Measurements from ENCODE around the gene CHAMP1.
"Not testable (repeated sequence)": the region's sequence is repeated elsewhere in the genome, so short reads cannot be mapped to it uniquely, and the experiment has no call there.

CHAMP1 gene

DNA sequence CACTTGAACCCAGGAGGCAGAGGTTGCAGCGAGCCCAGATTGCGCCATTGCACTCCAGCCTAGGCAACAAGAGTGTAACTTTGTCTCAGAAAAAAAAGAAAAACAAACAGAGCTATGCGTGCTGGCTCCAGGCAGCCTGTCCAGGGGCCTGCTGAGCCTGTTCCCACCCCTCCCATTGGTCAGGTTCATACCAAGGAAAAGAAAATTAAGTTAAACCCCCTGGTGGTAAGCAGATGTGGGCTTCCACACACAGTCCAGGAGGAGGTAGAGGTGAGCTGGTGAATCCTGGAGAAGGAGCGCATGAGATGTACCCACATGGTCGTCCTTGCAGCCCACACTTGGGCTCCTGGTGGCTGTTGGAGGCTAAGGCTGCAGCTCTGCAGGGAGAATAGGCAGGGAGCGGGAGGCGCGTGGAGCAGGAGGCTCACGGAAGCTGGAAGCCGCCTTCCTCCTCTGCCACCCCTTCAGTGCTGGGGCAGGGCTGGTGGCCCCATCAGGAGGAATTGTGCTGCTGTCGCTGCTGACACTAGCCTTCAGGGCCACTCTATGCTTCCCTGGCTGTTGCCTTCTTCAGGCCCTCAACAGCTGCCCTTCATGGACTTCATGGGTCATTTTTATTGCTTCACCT lies 10.5 kb upstream of the CHAMP1 start:
- no peak for FAIRE-seq

DNA sequence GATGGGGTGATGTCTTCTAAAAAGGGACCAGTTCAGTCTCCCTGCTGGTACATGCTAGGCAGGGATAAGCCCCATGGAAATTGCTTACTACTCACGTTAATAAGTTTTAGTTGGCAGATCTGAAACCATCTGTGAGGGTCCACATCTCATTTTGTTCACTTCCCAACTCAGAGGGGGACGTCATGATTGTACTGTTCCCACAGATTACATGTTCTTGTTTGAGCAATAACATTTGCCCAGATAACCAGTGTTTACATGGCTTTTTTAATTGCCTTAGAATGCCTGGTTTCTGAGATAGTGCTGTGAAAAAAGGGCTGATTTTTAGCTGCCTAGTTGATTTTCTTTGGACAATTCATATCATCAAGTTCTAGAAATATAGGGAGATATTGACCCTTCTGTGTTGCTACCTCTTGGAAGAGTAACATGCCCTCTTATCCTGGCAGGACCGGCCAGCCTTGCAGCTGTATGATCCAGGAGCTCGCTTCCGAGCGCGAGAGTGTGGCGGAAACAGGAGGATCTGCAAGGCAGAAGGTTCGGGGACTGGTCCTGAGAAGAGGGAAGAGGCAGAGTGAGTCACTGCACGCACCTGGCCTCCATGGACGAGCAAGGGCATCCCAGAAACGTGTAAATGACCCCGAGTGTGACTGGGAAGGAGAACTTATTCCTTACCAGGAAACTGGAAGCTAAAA lies 9.8 kb upstream of the CHAMP1 start:
- no peak for FAIRE-seq

DNA sequence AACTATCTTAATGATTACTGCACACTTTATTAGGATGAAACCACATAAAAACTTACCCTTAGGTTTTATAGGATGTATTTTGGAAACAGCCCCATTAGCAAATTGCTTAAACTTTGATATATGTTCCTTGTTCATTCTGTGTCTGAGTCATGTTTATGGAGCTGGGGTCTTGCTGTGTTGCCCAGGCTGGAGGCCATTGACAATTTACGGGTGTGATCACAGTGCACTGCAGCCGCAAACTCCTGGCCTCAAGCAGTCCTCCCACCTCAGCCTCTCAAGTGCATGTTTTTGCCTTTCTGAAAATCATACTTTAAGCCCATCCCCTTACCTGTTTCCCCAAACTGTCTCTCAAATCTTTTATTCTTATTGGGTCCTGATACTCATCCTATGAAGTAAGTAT lies 5.2 kb upstream of the CHAMP1 start:
- no peak for FAIRE-seq

DNA sequence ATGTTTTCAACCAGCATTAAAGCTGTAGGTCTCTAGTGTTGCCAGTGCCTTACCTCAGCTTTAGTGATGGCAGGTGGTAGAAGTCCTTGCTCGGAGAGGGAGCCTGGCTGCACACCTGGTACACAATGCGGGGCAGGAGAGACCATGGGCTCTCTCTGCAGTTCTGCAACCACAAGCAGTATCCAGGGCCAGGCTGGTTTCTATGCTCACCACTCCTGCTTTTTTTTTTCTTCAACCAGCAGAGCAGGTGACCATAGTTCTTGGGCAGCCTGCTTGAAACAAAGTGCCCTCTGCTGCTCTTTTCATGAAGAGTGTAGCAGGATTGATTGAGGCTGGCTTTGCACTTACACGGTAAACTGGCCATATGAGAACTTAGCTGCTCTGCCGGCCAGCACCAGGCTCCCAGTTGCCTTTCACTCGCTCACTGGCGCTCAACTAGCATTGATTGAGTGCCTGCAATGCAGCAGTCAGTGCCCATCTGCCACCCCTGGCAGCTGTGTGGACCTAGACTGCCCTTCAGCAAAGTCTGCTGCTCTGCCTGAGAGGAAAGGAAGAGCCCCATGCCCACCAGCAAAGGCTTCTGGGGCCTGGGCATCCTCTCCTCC lies 4.4 kb upstream of the CHAMP1 start:
- FAIRE-seq, result no peak

DNA sequence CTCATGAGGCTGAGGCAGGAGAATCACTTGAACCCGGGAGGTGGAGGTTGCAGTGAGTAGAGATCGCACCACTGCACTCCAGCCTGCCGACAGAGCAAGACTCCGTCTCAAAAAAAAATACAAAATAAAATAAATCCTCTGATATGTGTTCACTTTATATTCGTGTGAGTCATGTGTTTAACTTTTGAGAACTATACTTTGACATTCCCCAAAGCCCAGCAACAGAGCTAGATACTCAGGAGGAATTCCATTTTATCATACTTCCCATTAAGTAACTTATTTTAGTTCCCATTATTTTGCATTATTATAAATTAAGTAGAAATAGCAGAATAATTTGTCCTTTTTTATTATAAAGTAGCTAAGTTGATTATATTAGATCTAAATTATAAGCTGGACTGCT lies 3.3 kb upstream of the CHAMP1 start:
- FAIRE-seq, result no peak

DNA sequence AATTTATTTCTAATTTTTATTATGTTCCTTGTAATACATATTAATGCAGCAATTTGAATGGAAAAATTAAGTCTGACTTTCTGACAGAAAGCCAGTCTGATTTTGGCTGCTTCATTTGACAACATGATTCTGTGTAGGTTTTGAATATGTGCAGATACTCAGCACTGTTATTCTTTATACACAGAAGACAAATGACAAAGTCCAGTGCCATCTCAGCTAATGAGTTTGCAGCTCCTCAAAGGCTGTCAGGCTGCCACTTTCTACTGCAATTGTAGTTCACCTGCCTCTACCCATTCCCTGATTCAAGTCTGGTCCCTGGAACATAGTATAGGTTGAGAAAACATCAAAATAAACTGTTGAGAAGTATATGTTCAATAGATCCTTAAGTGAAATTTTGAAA lies 2.9 kb upstream of the CHAMP1 start:
- FAIRE-seq, result no peak

DNA sequence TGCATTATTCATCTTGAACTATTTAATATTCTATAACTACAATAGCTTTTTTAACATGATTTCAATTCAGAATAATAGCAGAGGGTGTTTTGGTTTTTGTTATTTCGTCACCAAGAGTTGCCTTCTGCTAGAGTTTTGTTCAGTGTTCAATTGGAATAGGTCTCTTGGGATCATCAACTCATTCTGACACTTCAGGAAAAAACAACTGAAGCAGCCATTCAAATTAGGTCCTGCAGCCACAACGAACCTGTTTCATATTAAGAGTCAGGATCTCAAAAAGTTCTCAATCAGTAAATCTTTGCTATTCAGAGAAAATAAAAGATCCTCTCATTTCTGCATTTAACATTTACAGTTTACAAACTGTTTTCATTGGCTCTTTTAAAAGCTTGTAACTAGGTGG lies 2.4 kb upstream of the CHAMP1 start:
- FAIRE-seq, result no peak

DNA sequence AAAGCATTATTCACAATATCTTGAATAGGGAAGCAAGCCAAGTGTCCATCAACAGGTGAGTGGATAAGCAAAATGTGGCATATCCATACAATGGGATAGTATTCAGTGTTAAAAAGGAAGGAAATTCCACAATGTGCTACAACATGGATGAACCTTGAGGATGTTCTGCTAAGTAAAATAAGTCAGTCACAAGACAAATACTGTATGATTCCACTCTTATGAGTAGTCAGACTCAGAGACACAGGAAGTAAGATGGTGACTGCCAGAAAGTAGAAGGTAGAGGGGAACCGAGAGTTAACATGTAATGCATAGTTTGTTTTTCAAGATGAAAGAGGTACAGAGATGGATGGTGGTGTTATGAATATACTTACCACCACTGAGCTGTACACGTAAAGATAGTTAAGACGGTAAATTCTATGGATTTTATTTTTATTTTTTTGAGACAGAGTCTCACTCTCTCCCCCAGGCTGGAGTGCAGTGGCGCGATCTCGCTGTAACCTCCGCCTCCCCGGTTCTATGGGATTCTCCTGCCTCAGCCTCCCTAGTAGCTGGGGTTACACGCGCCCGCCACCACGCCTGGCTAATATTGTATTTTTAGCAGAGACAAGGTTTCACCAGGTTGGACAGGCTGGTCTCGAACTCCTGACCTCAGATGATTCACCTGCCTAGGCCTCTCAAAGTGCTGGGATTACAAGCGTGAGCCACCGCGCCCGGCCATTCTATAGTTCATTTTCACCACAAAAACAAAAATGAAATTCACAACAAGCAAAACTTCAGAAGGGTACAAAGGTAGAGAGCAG lies 1.0 kb upstream of the CHAMP1 start:
- FAIRE-seq, result no peak

DNA sequence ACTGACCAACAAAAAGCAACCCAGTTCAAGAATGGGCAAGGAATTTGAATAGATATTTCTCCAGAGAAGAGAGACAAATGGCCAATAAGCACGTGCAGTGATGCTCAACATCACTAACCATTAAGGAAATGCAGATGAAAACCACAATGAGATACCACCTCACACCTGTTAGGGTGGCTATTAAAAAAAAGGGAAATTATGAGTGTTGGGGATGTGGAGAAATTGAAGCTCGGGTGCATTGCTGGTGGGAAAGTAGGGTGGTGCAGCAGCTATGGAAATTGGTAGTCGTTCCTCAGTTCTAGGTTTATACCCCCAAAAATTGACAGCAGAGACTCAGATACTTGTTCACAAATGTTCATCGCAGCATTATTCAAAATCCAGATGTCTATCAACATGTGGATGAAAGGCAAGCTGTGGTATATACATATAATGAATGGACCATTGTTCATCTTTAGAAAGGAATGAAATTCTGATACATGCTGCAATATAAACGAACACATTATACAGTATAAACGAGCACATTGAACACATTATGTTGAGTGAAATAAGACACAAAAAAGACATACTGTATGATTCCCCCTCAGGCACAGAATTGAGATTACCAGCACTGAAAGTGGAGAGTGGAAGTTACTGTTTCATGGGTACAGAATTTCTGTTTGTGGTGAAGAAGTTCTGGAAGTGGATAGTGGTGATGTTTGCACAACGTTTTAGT lies 927 bp downstream of the CHAMP1 start:
- FAIRE-seq, result no peak

DNA sequence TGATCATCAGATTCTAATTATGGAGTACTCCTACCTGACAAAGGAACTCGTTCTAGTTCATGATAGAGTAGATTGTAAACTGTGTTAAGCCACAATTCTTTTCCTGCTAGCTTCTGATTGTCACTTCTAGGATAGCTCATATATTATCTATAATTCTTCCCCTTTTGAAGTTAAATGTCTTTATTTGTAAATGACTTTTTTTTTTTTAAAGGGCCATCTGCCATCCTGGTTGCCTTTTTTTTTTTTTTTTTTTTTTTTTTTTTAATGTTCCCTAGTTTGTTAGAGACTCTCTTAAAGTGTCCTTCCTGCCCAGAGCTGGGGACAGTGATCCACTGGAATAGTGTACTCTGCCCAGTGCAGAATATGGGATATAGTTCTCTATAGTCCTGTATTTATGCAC lies 4.3 kb downstream of the CHAMP1 start:
- no peak for FAIRE-seq

DNA sequence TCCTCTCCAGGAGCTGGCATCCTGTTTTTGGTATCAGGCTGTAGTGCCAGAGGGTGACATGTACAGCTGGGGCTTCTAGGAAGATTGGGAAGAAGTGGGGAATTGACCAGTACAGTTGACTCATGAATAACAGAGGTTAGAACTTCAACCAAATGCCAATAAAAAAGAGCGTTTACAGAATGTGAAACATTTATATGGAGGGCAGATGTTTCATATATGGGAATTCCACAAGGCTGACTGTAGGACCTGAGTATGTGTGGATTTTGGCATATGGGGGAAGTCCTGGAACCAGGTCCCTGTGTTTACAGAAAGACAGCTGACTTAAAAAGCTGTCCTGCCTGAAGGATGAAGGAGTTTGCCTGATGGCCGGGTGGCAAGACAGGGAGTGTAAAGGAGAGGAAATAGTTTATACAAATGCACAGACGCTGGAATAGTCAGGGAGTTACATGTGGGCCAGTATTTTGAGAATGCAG lies 5.2 kb downstream of the CHAMP1 start:
- no peak for FAIRE-seq

DNA sequence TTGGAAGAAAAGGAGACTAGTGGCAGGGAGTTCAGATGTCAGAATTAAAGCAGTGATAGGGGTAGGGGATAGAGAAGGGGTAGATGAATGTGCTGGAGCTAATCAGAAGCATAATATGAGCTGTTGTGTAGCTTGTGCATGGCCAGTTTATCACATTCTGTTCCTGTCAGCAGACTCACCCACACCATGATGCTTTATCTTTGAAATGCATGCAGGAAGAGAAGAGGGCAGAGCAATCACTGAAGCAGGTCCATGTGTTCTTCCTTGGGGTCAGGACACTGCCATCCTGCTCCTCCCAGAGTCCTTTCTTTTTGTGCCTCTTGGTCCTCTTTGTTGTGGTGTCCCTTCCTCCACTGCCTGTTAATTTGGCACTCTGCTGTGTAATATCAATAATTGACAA lies 5.8 kb downstream of the CHAMP1 start:
- FAIRE-seq, result no peak

DNA sequence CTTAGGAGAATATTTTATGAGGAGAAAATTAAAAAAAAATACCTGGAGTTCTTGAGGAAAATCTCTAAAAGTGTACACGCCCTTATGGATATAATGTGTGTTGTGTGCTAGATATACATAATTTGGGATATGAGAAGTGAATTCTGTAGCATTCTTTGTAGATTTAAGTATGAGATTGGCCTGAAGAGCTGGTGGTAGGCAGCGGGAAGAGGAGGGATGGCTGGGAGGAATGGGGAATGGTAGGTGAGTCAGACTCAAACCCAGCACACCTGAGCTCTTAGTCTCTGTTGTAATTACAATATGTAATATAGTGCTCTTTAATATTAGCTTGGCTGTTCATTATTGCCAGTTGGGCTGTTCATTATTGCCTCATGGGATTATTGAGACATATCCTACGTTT lies 7.0 kb downstream of the CHAMP1 start:
- no peak for FAIRE-seq

DNA sequence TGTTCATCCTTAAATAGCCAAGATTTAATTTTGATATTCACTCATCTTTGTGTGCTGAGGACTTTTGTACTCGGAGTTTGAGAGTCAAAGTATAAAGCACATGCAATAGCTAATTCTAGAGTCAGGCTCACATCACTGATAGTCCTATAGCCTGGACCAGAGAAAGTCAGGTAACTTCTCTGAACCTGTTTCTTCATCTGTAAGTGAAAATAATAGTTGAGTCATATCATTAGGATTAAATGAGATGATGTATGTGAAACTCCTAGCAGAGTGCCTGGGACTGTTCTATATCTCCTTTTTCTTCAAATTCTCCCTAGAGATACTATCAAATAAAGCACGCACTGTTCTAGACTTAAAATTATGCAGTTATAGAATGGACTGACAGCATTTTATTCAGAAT lies 9.0 kb downstream of the CHAMP1 start:
- FAIRE-seq, result no peak

DNA sequence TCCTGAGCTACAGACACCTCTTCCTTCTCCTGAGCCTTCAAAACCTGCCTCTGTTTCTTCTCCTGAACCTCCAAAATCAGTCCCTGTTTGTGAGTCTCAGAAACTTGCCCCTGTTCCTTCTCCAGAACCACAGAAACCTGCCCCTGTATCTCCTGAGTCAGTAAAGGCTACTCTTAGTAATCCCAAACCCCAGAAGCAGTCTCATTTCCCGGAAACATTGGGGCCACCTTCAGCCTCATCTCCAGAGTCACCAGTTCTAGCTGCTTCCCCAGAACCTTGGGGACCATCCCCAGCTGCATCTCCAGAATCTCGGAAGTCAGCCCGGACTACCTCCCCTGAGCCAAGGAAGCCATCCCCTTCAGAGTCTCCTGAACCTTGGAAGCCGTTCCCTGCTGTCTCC lies 10.0 kb downstream of the CHAMP1 start:
- no peak for FAIRE-seq

DNA sequence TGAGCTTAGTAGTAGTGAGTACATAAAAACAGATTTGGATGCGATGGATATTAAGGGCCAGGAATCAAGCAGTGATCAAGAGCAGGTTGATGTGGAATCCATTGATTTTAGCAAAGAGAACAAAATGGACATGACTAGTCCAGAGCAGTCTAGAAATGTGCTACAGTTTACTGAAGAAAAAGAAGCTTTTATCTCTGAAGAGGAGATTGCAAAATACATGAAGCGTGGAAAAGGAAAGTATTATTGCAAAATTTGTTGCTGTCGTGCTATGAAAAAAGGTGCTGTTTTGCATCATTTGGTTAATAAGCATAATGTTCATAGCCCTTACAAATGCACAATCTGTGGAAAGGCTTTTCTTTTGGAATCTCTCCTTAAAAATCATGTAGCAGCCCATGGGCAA lies 11.4 kb downstream of the CHAMP1 start:
- FAIRE-seq, result no peak

DNA sequence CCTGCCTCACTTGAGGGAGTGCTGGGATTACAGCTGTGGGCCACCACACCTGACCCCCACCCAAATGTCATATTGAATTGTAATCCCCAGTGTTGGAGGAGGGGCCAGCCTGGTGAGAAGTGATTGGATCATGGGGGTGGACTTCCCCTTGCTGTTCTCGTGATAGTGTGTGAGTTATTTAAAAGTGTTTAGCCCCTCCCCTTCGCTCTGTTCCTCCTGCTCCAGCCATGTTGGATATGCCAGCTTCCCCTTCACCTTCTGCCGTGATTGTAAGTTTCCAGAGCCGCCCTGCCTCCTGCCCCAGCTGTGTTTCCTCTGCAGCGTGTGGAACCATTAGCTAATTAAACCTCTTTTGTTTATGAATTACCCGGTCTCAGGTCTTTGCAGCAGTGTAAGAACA lies 13.7 kb downstream of the CHAMP1 start:
- no peak for FAIRE-seq

DNA sequence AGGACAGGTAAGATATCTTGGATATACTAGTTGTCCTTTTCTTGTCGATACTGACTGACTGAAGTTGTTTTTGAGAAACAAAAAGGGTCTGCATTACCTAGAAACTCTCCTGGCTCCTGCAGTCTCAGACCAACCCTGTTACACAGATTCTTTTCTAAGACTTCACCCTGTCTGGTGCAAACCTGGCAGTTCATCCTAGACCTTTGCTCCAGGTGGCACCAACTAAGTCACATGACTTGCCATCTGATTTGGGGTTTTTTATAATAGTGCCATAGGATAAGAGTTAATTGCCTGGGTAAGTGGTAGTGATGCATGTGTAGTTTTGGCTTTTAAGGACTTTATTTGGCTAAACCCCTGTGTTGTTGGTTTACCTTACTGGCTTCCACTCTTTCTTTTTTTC lies 14.3 kb downstream of the CHAMP1 start:
- no peak for FAIRE-seq

DNA sequence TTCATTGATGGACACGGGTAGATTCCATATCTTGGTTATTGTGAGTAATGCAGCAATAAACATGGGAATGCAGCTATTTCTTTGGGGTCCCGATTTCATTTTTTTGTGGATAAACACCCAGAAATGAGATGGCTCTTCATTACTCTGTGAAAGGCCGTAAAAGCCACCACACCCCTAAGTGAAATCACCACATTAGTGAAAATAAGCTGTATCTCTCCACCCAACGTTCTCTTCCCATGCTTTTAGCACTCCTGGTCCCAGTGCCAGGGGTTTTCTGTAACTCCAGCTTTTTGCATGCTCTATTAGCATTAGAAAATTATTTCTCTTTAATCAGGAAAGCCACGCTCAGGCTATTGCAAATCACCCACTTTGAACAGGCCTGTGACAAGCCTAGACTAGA lies 15.8 kb downstream of the CHAMP1 start:
- no peak for FAIRE-seq

DNA sequence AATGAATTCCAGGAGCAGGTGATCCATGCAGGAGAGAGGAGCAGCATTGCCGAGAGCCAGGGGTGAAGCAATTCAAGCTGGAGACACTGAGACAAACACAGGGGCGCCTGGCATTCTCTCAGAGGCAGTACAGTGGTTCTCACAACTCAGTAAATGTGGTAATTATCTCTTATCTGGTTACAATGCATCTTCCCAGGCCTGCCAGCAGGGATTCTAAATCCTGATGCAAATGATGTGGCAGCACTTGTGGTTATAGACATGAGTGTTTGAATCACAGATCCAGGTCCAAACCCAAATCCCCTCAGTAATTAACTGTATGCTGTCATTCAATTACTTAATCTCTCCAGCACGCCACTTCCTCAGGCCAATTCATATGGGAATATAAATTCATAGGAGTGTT lies 19.6 kb downstream of the CHAMP1 start:
- not testable (repeated sequence) for FAIRE-seq

DNA sequence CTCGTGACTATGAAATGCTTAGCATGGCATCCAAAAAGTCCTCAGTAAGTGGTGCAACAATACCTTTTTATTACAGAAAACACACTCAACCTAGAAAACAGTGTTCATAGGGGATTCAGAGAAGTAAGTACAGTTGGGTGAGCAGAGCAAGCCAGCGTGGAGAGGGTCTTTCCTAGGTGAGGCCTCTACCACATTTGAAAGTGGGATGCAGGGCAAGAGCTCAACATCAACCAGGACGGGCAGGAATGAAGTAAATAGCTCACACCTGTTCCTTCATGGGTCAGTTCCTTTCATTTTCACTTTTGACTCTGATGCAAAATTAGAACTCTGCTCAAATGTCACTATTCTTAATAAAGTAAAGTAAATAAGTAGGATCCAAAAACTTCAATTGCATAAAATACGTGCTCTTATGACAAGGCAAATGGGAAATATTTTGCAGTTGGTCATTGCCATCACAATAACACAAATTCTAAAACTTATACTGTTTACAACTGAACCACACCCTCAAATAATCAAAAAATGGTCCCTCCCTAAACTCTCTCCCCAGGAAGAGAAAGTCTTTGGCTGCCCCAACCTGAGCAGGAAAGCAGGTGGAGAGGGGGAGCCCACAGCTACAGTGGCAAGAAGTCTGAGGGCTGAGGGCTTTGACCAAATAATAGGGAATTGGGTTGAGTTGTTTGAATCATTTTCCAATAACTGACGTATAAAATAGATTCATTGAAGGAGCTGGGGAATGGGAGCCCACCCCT lies 20.2 kb downstream of the CHAMP1 start:
- no peak for FAIRE-seq

DNA sequence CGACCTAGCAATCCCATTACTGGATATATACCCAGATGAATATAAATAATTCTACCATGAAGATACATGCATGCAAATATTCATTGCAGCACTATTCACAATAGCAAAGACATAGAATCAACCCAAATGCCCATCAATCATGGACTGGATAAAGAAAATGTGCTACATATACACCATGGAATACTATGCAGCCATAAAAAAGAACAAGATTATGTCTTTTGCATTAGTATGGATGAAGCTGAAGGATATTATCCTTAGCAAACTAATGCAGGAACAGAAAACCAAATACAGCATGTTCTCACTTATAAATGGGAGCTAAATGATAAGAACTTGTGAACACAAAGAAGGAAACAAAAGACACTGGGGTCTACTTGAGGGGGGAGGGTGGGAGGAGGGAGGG lies 22.2 kb downstream of the CHAMP1 start:
- FAIRE-seq, result not testable (repeated sequence)

Measured in islet of Langerhans (tissue), 1 donor.